ENCODE data around the gene PERM1. TPM values are rescaled to one million over a fixed set of nuclear protein-coding genes. Genes with fewer than 3 reads are reported as not detected.
A peak's percentile ranks its signal among the peaks of the same experiment; 100 is the strongest.

Gene PERM1
- total and polyA plus RNA-seq, 2 of the 13 experiments (the other 11 are each of a cell fraction or from before 2014, with no cell fraction given), result 0.04 to 0.29 TPM

DNA sequence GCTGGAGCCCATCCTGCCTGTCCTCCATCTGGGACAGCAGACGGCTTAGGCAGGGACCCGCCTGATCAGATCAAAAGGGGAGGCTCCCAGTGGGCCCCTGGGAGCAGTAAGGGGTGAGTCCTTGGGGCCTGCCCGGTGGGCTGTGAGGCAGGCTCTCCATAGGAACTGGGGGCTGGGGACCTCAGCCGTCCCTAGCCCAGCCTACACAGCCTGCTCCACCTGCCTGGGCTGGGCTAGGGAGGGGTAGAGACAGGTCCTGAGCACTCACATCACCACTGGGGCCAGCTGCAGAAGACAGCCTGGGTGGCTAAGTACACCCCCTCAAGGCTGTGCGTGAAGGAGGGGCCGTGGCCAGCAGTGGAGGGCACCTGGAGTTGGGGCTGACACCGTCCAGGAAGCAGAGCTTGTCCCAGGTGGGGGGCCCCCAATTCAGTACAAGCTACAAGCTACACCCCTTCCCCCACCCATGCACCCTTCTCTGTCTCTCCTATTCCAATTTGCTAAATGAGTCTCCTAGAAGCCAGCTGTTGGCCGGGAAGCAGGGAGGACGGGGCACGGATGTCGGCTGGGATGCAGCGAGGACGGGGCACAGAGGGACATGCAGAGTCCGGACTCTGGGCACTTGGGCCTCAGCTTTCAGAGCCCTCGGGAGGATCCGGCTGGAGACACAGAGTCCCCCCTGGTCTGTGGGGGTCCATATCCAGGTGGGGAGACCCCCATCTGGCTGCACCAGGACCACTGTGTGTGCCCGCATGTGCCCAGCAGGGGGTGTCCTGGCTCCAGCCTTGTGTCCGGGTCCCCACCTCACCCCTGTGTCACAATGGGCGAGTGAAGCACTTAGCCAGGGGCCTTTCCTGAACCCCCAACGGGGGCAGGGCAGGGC is 33.1 kb upstream of the PERM1 start (continued):
- TF ChIP-seq MAZ (IDR thresholded peaks at IDR 0.05; ENCODE audit: borderline replicate concordance, low read depth, low read length) (0 out of 2 replicates have a peak, but pooled peaks have one; percentile 38), MAZ (CRISPR knock-in tag; IDR thresholded peaks at IDR 0.05; ENCODE audit: low read depth) (no peak), MEIS2 (CRISPR knock-in tag; IDR thresholded peaks at IDR 0.05) (peak; percentile 17; the same call in 1 of the 2 replicates), KDM2A (CRISPR knock-in tag; IDR thresholded peaks at IDR 0.05; ENCODE audit: borderline replicate concordance, low read depth) (peak; percentile 41; the same call in 1 of the 2 replicates)

DNA sequence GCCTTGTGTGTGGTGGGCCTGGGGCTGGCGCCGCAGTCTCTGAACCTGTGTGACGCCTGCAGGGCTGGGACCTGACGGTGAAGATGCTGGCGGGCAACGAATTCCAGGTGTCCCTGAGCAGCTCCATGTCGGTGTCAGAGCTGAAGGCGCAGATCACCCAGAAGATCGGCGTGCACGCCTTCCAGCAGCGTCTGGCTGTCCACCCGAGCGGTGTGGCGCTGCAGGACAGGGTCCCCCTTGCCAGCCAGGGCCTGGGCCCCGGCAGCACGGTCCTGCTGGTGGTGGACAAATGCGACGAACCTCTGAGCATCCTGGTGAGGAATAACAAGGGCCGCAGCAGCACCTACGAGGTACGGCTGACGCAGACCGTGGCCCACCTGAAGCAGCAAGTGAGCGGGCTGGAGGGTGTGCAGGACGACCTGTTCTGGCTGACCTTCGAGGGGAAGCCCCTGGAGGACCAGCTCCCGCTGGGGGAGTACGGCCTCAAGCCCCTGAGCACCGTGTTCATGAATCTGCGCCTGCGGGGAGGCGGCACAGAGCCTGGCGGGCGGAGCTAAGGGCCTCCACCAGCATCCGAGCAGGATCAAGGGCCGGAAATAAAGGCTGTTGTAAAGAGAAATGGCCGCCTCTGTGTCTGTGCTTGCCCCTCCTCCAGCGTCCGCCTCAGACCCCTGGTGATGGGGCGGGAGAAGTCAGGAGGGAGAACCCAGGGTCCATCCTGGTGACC is 32.2 kb upstream of the PERM1 start:
- no peaks in the 10 kb centered on the region; a peak in 1 of 5 replicates for H3K27me3 ChIP-seq (ENCODE audit: control insufficient read depth in 1 of 2, insufficient read depth in 2 of 2, low read length in 2 of 2)
- peaks cover 51% of the 10 kb centered on the region for H3K4me1 ChIP-seq (ENCODE audit: insufficient read depth, low read length)
- no peaks in the 10 kb centered on the region for H3K36me3 ChIP-seq (replicated peaks in 1 of 2; ENCODE audit: control insufficient read depth in 1 of 2, insufficient read depth in 2 of 2, low read length in 2 of 2)
- 67% methylated on average over 15 of the region's 41 CpGs for WGBS (ENCODE audit: low lambda C conversion rate)
- ATAC-seq (peak; percentile 73), DNase-seq (ENCODE audit: low spot score) (no peak), FAIRE-seq (no peak)
- CTCF ChIA-PET (ENCODE audit: low intra/inter-chr PET ratio, low total read pairs), result interaction anchor here (2.8 kb wide), 1 partner anchor 50 kb away, joined by 15 read pairs; no protein-coding TSS in a partner anchor
- H3K79me2 ChIP-seq (ENCODE audit: insufficient read depth, low read length), result no peaks in the 10 kb centered on the region
- H4K20me1 ChIP-seq (ENCODE audit: insufficient read depth, low read length), result no peaks in the 10 kb centered on the region
- peak overlapping the region; percentile 60 for H3K27ac ChIP-seq (ENCODE audit: extremely low read length, insufficient read depth, low read length)
- no peaks in the 10 kb centered on the region for H3K9me3 ChIP-seq (ENCODE audit: low read length)
- peak overlapping the region; percentile 69 to 98 (median 86); a peak in 5 of 6 replicates for H3K4me3 ChIP-seq (replicated peaks in 1 of 3; ENCODE audit: insufficient read depth in 1 of 3, low read depth in 2 of 3, low read length in 3 of 3)
- TSS peak; percentile 96 for BruUV-seq (replicated peaks)
- H2AFZ ChIP-seq (ENCODE audit: low read length), result no peak overlapping the region
- in situ Hi-C loops (cut with HindIII; ENCODE audit: extremely low pct_ligation_motif_present, low pct_unique_long_range_greater_than_20kb) (no loop called here), intact Hi-C loops (cut with micrococcal nuclease; ENCODE audit: unreplicated experiment) (loop anchor here (5.0 kb wide), 1 partner anchor 43 kb away; no protein-coding TSS in a partner anchor)
- POLR2A ChIA-PET, result interaction anchor here (0.9 to 2.1 kb wide), 8 partner anchors 9 to 273 kb away, joined by 3 to 13 read pairs (median 4); partner anchors contain the start of gene HES4
- H3K4me2 ChIP-seq (ENCODE audit: low read depth, low read length), result peak overlapping the region; percentile 99
- H3K9ac ChIP-seq (ENCODE audit: insufficient read depth, low read depth, low read length), result peak overlapping the region; percentile 72
- TF ChIP-seq PHF5A (CRISPR knock-in tag; IDR thresholded peaks at IDR 0.05; ENCODE audit: low read depth, unreplicated experiment), result no peak
- TF ChIP-seq ZNF367 (CRISPR knock-in tag; IDR thresholded peaks at IDR 0.05; ENCODE audit: borderline replicate concordance), result 0 out of 2 replicates have a peak, but pooled peaks have one; percentile 43
- TF ChIP-seq KLF13 (CRISPR knock-in tag; IDR thresholded peaks at IDR 0.05), result 0 out of 2 replicates have a peak, but pooled peaks have one; percentile 4
- TF ChIP-seq ZBTB38 (CRISPR knock-in tag; IDR thresholded peaks at IDR 0.05), result peak; percentile 63; the same call in 1 of the 2 replicates
- TF ChIP-seq ZMYM3 (CRISPR knock-in tag; IDR thresholded peaks at IDR 0.05), result no peak
- 0 out of 2 replicates have a peak, but pooled peaks have one; percentile 9 for TF ChIP-seq MED1 (CRISPR knock-in tag; IDR thresholded peaks at IDR 0.05)
- TF ChIP-seq ZNF333 (CRISPR knock-in tag; IDR thresholded peaks at IDR 0.05; ENCODE audit: borderline replicate concordance), result peak; percentile 35; the same call in 1 of the 2 replicates
- TF ChIP-seq MEIS1 (CRISPR knock-in tag; IDR thresholded peaks at IDR 0.05; ENCODE audit: borderline replicate concordance), result 0 out of 2 replicates have a peak, but pooled peaks have one; percentile 2
- TF ChIP-seq, protein P1, sequence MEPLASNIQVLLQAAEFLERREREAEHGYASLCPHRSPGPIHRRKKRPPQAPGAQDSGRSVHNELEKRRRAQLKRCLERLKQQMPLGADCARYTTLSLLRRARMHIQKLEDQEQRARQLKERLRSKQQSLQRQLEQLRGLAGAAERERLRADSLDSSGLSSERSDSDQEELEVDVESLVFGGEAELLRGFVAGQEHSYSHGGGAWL (CRISPR knock-in tag; IDR thresholded peaks at IDR 0.05), result no peak
- TF ChIP-seq, protein P2, sequence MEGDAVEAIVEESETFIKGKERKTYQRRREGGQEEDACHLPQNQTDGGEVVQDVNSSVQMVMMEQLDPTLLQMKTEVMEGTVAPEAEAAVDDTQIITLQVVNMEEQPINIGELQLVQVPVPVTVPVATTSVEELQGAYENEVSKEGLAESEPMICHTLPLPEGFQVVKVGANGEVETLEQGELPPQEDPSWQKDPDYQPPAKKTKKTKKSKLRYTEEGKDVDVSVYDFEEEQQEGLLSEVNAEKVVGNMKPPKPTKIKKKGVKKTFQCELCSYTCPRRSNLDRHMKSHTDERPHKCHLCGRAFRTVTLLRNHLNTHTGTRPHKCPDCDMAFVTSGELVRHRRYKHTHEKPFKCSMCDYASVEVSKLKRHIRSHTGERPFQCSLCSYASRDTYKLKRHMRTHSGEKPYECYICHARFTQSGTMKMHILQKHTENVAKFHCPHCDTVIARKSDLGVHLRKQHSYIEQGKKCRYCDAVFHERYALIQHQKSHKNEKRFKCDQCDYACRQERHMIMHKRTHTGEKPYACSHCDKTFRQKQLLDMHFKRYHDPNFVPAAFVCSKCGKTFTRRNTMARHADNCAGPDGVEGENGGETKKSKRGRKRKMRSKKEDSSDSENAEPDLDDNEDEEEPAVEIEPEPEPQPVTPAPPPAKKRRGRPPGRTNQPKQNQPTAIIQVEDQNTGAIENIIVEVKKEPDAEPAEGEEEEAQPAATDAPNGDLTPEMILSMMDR (CRISPR knock-in tag; IDR thresholded peaks at IDR 0.05), result peak; percentile 60
- TF ChIP-seq PLRG1 (conservative IDR thresholded peaks at IDR 0.05), result no peak
- TF ChIP-seq AGO2 (optimal IDR thresholded peaks at IDR 0.05; ENCODE audit: low read depth, low read length), result peak; percentile 59
- TF ChIP-seq ZNF430 (CRISPR knock-in tag; IDR thresholded peaks at IDR 0.05), result 0 out of 2 replicates have a peak, but pooled peaks have one; percentile 12
- peak; percentile 46 for TF ChIP-seq STAG1 (CRISPR knock-in tag; IDR thresholded peaks at IDR 0.05)
